Measurements from ENCODE around the gene MIGA1.

Gene MIGA1

DNA sequence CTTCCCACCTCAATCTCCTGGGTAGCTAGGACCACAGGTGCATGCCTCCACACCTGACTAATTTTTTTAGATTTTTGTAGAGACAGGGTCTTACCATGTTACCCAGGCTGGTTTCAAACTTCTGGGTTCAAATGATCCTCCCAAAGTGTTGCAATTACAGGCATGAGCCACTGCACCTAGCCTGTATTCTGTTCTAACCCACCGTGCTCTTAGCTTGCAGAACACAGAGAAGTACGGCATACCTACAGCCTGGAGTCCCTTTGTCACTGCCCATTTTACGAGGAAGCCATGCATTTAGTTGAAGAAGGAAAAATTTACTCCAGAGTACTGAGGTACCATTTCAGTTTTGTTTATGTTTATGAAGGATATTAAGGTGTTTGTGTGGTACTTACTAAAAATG, 79.3 kb downstream of the MIGA1 start:
- H4K91ac ChIP-seq (ENCODE audit: low read depth, low read length, poor library complexity): no peak overlapping the region
- H3K4me3 ChIP-seq (ENCODE audit: low read length in 2 of 2): no peak overlapping the region
- H3K79me1 ChIP-seq (ENCODE audit: low read depth, low read length): no peaks in the 10 kb centered on the region
- H3K9me3 ChIP-seq (replicated peaks in 1 of 2; ENCODE audit: control insufficient read depth in 2 of 2, insufficient read depth in 1 of 2, low read depth in 1 of 2, low read length in 2 of 2): peaks cover 0 to 11% of the 10 kb centered on the region in 2 donors
- H2BK12ac ChIP-seq (ENCODE audit: low read length): no peak overlapping the region
- H3K4me2 ChIP-seq (ENCODE audit: insufficient read depth, low read length, poor library complexity, severe bottlenecking): no peak overlapping the region
- H2BK120ac ChIP-seq (ENCODE audit: low read depth, low read length): no peak overlapping the region
- H3K23ac ChIP-seq (ENCODE audit: low read depth, low read length, poor library complexity): no peak overlapping the region
- WGBS, 2 donors (ENCODE audit: extremely low coverage in 2 of 2, insufficient read length in 2 of 2, insufficient replicate concordance in 1 of 2): no CpG with 5 or more reads among the region's 3 CpGs
- no peak overlapping the region for H4K8ac ChIP-seq (ENCODE audit: low read depth, low read length)
- H3K4me1 ChIP-seq (ENCODE audit: control insufficient read depth in 2 of 2, insufficient read depth in 1 of 2, low read depth in 1 of 2, low read length in 2 of 2): no peaks in the 10 kb centered on the region
- no peaks in the 10 kb centered on the region for H3K27me3 ChIP-seq (ENCODE audit: control insufficient read depth in 3 of 3, insufficient read depth in 3 of 3, low read depth in 1 of 3, low read length in 3 of 3)
- no peak overlapping the region for H2AFZ ChIP-seq (ENCODE audit: low read length)
- H3K36me3 ChIP-seq (replicated peaks in 1 of 2; ENCODE audit: control insufficient read depth in 2 of 2, insufficient read depth in 2 of 2, low read length in 2 of 2): peaks cover 0 to 15% of the 10 kb centered on the region in 2 donors
- H3K27ac ChIP-seq (replicated peaks; ENCODE audit: low read length): no peak overlapping the region
- no peak overlapping the region for H3K4ac ChIP-seq (ENCODE audit: low read length)
- no peak overlapping the region for H2BK15ac ChIP-seq (ENCODE audit: low read length)
- H2BK5ac ChIP-seq (ENCODE audit: low read length): no peak overlapping the region
- no peak overlapping the region for H3K18ac ChIP-seq (ENCODE audit: low read length)
- H3K9ac ChIP-seq (ENCODE audit: low read depth, low read length, poor library complexity): no peak overlapping the region
- DNase-seq (ENCODE audit: low spot score): no peak
- no peak overlapping the region for H3K14ac ChIP-seq (ENCODE audit: low read length)
- H2AK5ac ChIP-seq (ENCODE audit: low read depth, low read length): no peak overlapping the region

DNA sequence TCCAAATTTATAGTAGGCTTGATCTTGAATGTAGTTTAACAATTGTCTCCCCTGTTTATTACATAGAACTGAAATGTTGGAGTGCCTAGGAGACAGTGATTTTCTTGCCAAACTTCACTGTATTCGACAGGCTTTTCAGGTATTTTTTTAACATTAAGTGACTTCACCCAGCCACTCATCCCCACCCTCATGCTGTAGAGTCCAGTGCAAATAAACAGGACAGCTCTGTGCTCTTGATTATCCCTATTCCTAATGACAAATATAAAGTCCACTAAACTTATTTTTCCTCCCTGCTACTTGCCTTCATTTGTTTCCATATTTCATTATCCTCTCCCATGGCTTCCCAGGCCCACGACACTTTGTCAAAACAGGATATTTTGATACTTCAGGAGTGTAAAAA, 79.8 kb downstream of the MIGA1 start:
- Histone ChIP-seq H3K36me3 (replicated peaks in 1 of 2; ENCODE audit: control insufficient read depth in 2 of 2, insufficient read depth in 2 of 2, low read length in 2 of 2) (peaks cover 0 to 15% of the 10 kb centered on the region in 2 donors), H3K79me1 (ENCODE audit: low read depth, low read length) (no peaks in the 10 kb centered on the region), H3K27me3 (ENCODE audit: control insufficient read depth in 3 of 3, insufficient read depth in 3 of 3, low read depth in 1 of 3, low read length in 3 of 3) (no peaks in the 10 kb centered on the region), H2AFZ (ENCODE audit: low read length) (no peak overlapping the region), H3K4me1 (ENCODE audit: control insufficient read depth in 2 of 2, insufficient read depth in 1 of 2, low read depth in 1 of 2, low read length in 2 of 2) (no peaks in the 10 kb centered on the region), H3K4me3 (ENCODE audit: low read length in 2 of 2) (no peak overlapping the region), H3K18ac (ENCODE audit: low read length) (no peak overlapping the region), H4K8ac (ENCODE audit: low read depth, low read length) (no peak overlapping the region), H2BK120ac (ENCODE audit: low read depth, low read length) (no peak overlapping the region), H3K4me2 (ENCODE audit: insufficient read depth, low read length, poor library complexity, severe bottlenecking) (no peak overlapping the region), H3K23ac (ENCODE audit: low read depth, low read length, poor library complexity) (no peak overlapping the region), H3K27ac (replicated peaks; ENCODE audit: low read length) (no peak overlapping the region), H4K91ac (ENCODE audit: low read depth, low read length, poor library complexity) (no peak overlapping the region), H2AK5ac (ENCODE audit: low read depth, low read length) (no peak overlapping the region), H2BK5ac (ENCODE audit: low read length) (no peak overlapping the region), H2BK12ac (ENCODE audit: low read length) (no peak overlapping the region), H2BK15ac (ENCODE audit: low read length) (no peak overlapping the region), H3K14ac (ENCODE audit: low read length) (no peak overlapping the region), H3K9me3 (replicated peaks in 1 of 2; ENCODE audit: control insufficient read depth in 2 of 2, insufficient read depth in 1 of 2, low read depth in 1 of 2, low read length in 2 of 2) (peaks cover 0 to 11% of the 10 kb centered on the region in 2 donors), H3K9ac (ENCODE audit: low read depth, low read length, poor library complexity) (no peak overlapping the region), H3K4ac (ENCODE audit: low read length) (no peak overlapping the region)
- no CpG with 5 or more reads among the region's 2 CpGs for WGBS, 2 donors (ENCODE audit: extremely low coverage in 2 of 2, insufficient read length in 2 of 2, insufficient replicate concordance in 1 of 2)
- DNase-seq (ENCODE audit: low spot score): no peak

DNA sequence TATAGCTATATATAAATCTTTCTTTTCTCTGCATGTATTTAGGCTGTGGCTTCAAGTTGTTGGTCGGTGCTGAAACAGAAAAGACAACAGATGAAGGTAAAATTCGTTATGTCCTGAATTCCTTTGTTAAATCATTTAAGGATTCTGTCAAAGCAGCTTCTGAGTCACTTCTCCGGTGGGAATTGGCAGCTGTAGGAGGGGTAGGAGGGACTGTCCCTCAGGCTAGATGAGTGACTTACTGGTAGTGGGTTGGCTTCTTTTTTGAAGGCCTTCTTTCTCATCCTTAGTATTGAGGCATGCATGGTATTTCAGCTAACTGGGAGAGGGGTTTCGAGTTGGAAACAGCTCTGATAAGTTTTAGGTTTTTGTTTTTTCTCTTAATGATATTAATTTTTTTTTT, 86.8 kb downstream of the MIGA1 start:
- H3K14ac ChIP-seq (ENCODE audit: low read length): no peak overlapping the region
- peaks cover 0 to 17% of the 10 kb centered on the region in 2 donors for H3K36me3 ChIP-seq (replicated peaks in 1 of 2; ENCODE audit: control insufficient read depth in 2 of 2, insufficient read depth in 2 of 2, low read length in 2 of 2)
- no peak overlapping the region for H3K9ac ChIP-seq (ENCODE audit: low read depth, low read length, poor library complexity)
- no peak overlapping the region for H2BK15ac ChIP-seq (ENCODE audit: low read length)
- no peak for DNase-seq (ENCODE audit: low spot score)
- no peaks in the 10 kb centered on the region for H3K79me1 ChIP-seq (ENCODE audit: low read depth, low read length)
- H3K27me3 ChIP-seq (ENCODE audit: control insufficient read depth in 3 of 3, insufficient read depth in 3 of 3, low read depth in 1 of 3, low read length in 3 of 3): no peaks in the 10 kb centered on the region
- no peak overlapping the region for H3K4me2 ChIP-seq (ENCODE audit: insufficient read depth, low read length, poor library complexity, severe bottlenecking)
- H3K23ac ChIP-seq (ENCODE audit: low read depth, low read length, poor library complexity): no peak overlapping the region
- H2BK12ac ChIP-seq (ENCODE audit: low read length): no peak overlapping the region
- H2AK5ac ChIP-seq (ENCODE audit: low read depth, low read length): no peak overlapping the region
- no peak overlapping the region for H4K8ac ChIP-seq (ENCODE audit: low read depth, low read length)
- no peak overlapping the region for H3K27ac ChIP-seq (replicated peaks; ENCODE audit: low read length)
- no peak overlapping the region for H3K4me3 ChIP-seq (ENCODE audit: low read length in 2 of 2)
- WGBS, 2 donors (ENCODE audit: extremely low coverage in 2 of 2, insufficient read length in 2 of 2, insufficient replicate concordance in 1 of 2): no CpG with 5 or more reads among the region's 4 CpGs
- no peaks in the 10 kb centered on the region for H3K9me3 ChIP-seq (replicated peaks in 1 of 2; ENCODE audit: control insufficient read depth in 2 of 2, insufficient read depth in 1 of 2, low read depth in 1 of 2, low read length in 2 of 2)
- H3K18ac ChIP-seq (ENCODE audit: low read length): no peak overlapping the region
- H2AFZ ChIP-seq (ENCODE audit: low read length): no peak overlapping the region
- no peak overlapping the region for H2BK5ac ChIP-seq (ENCODE audit: low read length)
- H4K91ac ChIP-seq (ENCODE audit: low read depth, low read length, poor library complexity): no peak overlapping the region
- no peak overlapping the region for H2BK120ac ChIP-seq (ENCODE audit: low read depth, low read length)
- no peaks in the 10 kb centered on the region for H3K4me1 ChIP-seq (ENCODE audit: control insufficient read depth in 2 of 2, insufficient read depth in 1 of 2, low read depth in 1 of 2, low read length in 2 of 2)
- H3K4ac ChIP-seq (ENCODE audit: low read length): no peak overlapping the region

DNA sequence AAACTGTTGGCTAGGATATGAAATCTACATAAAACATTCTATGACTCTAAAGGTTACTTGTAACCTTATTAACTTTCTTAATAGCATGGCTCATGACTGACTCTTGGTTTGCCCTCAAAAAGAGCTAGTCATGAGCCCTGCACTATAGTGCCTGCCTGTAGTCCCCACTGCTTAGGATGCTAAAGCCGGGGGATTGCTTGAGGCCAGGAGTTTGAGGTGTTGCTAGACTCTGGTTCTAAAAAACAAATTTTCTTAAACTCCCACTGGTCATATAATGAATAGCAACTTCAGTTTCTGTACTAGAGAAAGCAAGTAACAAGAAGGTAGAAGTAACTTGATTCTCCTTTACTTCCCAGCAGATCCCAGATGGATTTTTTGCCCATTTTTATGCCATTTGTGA, 93.2 kb downstream of the MIGA1 start:
- no peak for DNase-seq (ENCODE audit: low spot score)
- Histone ChIP-seq H3K79me1 (ENCODE audit: low read depth, low read length) (no peaks in the 10 kb centered on the region), H3K9ac (ENCODE audit: low read depth, low read length, poor library complexity) (no peak overlapping the region), H2BK5ac (ENCODE audit: low read length) (no peak overlapping the region), H3K9me3 (replicated peaks in 1 of 2; ENCODE audit: control insufficient read depth in 2 of 2, insufficient read depth in 1 of 2, low read depth in 1 of 2, low read length in 2 of 2) (no peaks in the 10 kb centered on the region), H2AK5ac (ENCODE audit: low read depth, low read length) (no peak overlapping the region), H3K4me3 (ENCODE audit: low read length in 2 of 2) (no peak overlapping the region), H3K27me3 (ENCODE audit: control insufficient read depth in 3 of 3, insufficient read depth in 3 of 3, low read depth in 1 of 3, low read length in 3 of 3) (no peaks in the 10 kb centered on the region), H3K4me1 (ENCODE audit: control insufficient read depth in 2 of 2, insufficient read depth in 1 of 2, low read depth in 1 of 2, low read length in 2 of 2) (no peaks in the 10 kb centered on the region), H3K27ac (replicated peaks; ENCODE audit: low read length) (no peak overlapping the region), H3K4me2 (ENCODE audit: insufficient read depth, low read length, poor library complexity, severe bottlenecking) (no peak overlapping the region), H2BK120ac (ENCODE audit: low read depth, low read length) (no peak overlapping the region), H3K4ac (ENCODE audit: low read length) (no peak overlapping the region), H2BK12ac (ENCODE audit: low read length) (no peak overlapping the region), H4K91ac (ENCODE audit: low read depth, low read length, poor library complexity) (no peak overlapping the region), H4K8ac (ENCODE audit: low read depth, low read length) (no peak overlapping the region), H2AFZ (ENCODE audit: low read length) (no peak overlapping the region), H3K14ac (ENCODE audit: low read length) (no peak overlapping the region), H3K36me3 (replicated peaks in 1 of 2; ENCODE audit: control insufficient read depth in 2 of 2, insufficient read depth in 2 of 2, low read length in 2 of 2) (peaks cover 0 to 11% of the 10 kb centered on the region in 2 donors), H3K18ac (ENCODE audit: low read length) (no peak overlapping the region), H2BK15ac (ENCODE audit: low read length) (no peak overlapping the region), H3K23ac (ENCODE audit: low read depth, low read length, poor library complexity) (no peak overlapping the region)
- WGBS, 2 donors (ENCODE audit: extremely low coverage in 2 of 2, insufficient read length in 2 of 2, insufficient replicate concordance in 1 of 2): no CpG with 5 or more reads among the region's 1 CpG
